ENCODE data around the gene PLCB1.

Gene PLCB1

DNA sequence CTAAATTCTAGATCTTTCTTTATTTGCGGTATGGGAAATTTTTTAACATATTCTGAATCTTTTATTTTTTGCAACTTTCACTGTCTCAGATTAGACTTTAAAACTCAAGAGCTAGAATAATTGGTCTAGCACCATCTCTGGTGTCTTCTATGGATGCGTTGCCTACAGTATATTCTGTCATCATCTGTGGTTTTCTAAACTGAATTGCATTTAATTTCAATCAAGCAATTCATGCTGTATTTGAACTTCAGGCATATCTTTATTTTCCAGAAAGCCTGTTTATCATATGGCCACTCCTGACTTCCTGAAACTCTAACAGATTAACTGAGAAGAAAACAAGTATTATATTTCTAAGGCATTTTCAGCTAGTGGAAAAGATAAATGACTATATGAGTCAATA is 281.6 kb downstream of the PLCB1 start:
- Histone ChIP-seq H2AK5ac (ENCODE audit: low read length) (no peak overlapping the region), H3K4me1 (ENCODE audit: control insufficient read depth in 1 of 2, insufficient read depth in 2 of 2, low read length in 2 of 2) (no peaks in the 10 kb centered on the region), H4K91ac (ENCODE audit: low read depth, low read length) (no peak overlapping the region), H2BK5ac (ENCODE audit: low read depth, low read length, poor library complexity) (no peak overlapping the region), H3K79me1 (ENCODE audit: low read length) (no peaks in the 10 kb centered on the region), H3K4me3 (ENCODE audit: low read depth, low read length) (no peak overlapping the region), H3K9ac (ENCODE audit: low read length) (no peak overlapping the region), H3K27ac (ENCODE audit: low read depth, low read length) (no peak overlapping the region), H3K4ac (ENCODE audit: low read depth, low read length) (no peak overlapping the region), H3K23ac (ENCODE audit: low read length) (no peak overlapping the region), H3K18ac (ENCODE audit: low read length) (no peak overlapping the region), H3K79me2 (ENCODE audit: control insufficient read depth, insufficient read depth, low read length, poor library complexity) (no peaks in the 10 kb centered on the region), H3K36me3 (ENCODE audit: control insufficient read depth in 1 of 2, insufficient read depth in 2 of 2, low read length in 2 of 2) (no peaks in the 10 kb centered on the region), H2BK12ac (ENCODE audit: low read length) (no peak overlapping the region), H3K4me2 (ENCODE audit: low read length) (no peak overlapping the region), H3K27me3 (ENCODE audit: insufficient read depth, low read length) (no peaks in the 10 kb centered on the region), H3K9me3 (ENCODE audit: insufficient read depth, low read depth, low read length) (no peaks in the 10 kb centered on the region), H4K12ac (ENCODE audit: low read depth, low read length) (no peak overlapping the region), H2BK120ac (ENCODE audit: insufficient read depth, low read length, poor library complexity) (no peak overlapping the region), H4K8ac (ENCODE audit: low read depth, low read length) (no peak overlapping the region), H3K14ac (ENCODE audit: low read length) (no peak overlapping the region), H2AFZ (ENCODE audit: insufficient read depth, low read length, poor library complexity) (no peak overlapping the region)
- no CpG with 5 or more reads among the region's 2 CpGs for WGBS (ENCODE audit: extremely low coverage, insufficient coverage, insufficient read length)
- DNase-seq, result no peak

DNA sequence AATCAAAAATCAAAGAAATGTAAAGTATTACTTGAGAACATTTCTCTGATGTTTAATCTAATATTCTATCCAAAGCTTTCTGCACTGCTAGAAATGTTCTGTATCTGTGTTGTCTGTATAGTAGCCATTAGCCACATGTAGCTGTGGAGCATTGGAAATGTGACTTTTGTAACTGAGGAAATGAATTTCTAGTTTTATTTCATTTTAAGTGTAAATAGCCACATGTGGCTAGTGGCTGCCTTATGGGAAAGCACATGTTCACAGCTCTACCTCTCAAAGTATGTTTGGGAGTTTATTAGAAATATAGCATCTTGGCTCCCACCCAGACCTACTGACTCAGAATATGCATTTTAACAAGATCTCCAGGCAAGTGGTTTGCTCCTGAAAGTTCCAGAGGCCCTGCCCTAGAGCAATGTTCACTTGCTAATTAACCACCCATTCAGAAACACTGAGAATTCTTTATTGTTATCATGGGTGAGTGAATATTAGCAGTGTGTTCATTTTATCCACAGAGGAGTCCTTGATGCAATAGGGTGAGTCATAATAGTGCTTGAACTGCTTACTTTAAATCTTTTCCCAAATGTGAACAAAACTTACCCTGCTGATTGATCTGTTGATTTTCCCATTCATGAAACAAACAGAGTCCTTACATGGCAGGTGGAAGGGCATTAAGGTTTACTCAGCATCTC is 282.7 kb downstream of the PLCB1 start:
- no peak overlapping the region for H2AFZ ChIP-seq (ENCODE audit: insufficient read depth, low read length, poor library complexity)
- no peak overlapping the region for H2AK5ac ChIP-seq (ENCODE audit: low read length)
- H3K79me1 ChIP-seq (ENCODE audit: low read length), result no peaks in the 10 kb centered on the region
- no peak overlapping the region for H4K8ac ChIP-seq (ENCODE audit: low read depth, low read length)
- no peak overlapping the region for H3K18ac ChIP-seq (ENCODE audit: low read length)
- no peak overlapping the region for H3K14ac ChIP-seq (ENCODE audit: low read length)
- no peaks in the 10 kb centered on the region for H3K4me1 ChIP-seq (ENCODE audit: control insufficient read depth in 1 of 2, insufficient read depth in 2 of 2, low read length in 2 of 2)
- H3K4me2 ChIP-seq (ENCODE audit: low read length), result no peak overlapping the region
- no peak overlapping the region for H4K12ac ChIP-seq (ENCODE audit: low read depth, low read length)
- no peak overlapping the region for H3K4ac ChIP-seq (ENCODE audit: low read depth, low read length)
- no peak overlapping the region for H2BK120ac ChIP-seq (ENCODE audit: insufficient read depth, low read length, poor library complexity)
- H4K91ac ChIP-seq (ENCODE audit: low read depth, low read length), result no peak overlapping the region
- no peak overlapping the region for H2BK12ac ChIP-seq (ENCODE audit: low read length)
- no peak overlapping the region for H3K27ac ChIP-seq (ENCODE audit: low read depth, low read length)
- no peak overlapping the region for H2BK5ac ChIP-seq (ENCODE audit: low read depth, low read length, poor library complexity)
- H3K23ac ChIP-seq (ENCODE audit: low read length), result no peak overlapping the region
- no peak overlapping the region for H3K4me3 ChIP-seq (ENCODE audit: low read depth, low read length)
- no peaks in the 10 kb centered on the region for H3K36me3 ChIP-seq (ENCODE audit: control insufficient read depth in 1 of 2, insufficient read depth in 2 of 2, low read length in 2 of 2)
- no peaks in the 10 kb centered on the region for H3K27me3 ChIP-seq (ENCODE audit: insufficient read depth, low read length)
- no peaks in the 10 kb centered on the region for H3K79me2 ChIP-seq (ENCODE audit: control insufficient read depth, insufficient read depth, low read length, poor library complexity)
- DNase-seq, result no peak
- no peaks in the 10 kb centered on the region for H3K9me3 ChIP-seq (ENCODE audit: insufficient read depth, low read depth, low read length)
- H3K9ac ChIP-seq (ENCODE audit: low read length), result no peak overlapping the region

DNA sequence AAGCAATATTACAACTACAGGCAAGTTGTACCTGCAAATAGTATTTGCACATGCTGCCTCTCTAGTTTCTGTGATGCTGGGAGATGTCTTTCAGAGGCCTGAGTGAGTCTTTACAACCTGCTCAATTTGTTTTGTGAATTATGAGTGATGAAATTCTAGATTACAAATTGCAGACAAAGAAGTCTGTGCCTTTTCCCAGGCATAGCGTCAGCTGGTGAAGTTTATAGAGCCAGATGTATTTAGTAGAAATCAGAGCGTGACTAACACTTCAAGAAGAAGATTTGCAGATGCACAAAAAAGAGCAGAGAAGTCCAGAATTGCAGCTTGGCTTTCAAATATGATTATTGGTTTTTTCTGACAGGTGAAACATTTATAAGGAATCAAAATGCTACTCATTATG is 289.9 kb downstream of the PLCB1 start:
- Histone ChIP-seq H3K23ac (ENCODE audit: low read length) (no peak overlapping the region), H3K4ac (ENCODE audit: low read depth, low read length) (no peak overlapping the region), H2BK12ac (ENCODE audit: low read length) (no peak overlapping the region), H3K36me3 (ENCODE audit: control insufficient read depth in 1 of 2, insufficient read depth in 2 of 2, low read length in 2 of 2) (no peaks in the 10 kb centered on the region), H4K8ac (ENCODE audit: low read depth, low read length) (no peak overlapping the region), H2AFZ (ENCODE audit: insufficient read depth, low read length, poor library complexity) (no peak overlapping the region), H3K14ac (ENCODE audit: low read length) (no peak overlapping the region), H4K91ac (ENCODE audit: low read depth, low read length) (no peak overlapping the region), H3K18ac (ENCODE audit: low read length) (no peak overlapping the region), H3K9me3 (ENCODE audit: insufficient read depth, low read depth, low read length) (no peaks in the 10 kb centered on the region), H3K79me1 (ENCODE audit: low read length) (no peaks in the 10 kb centered on the region), H3K27ac (ENCODE audit: low read depth, low read length) (no peak overlapping the region), H2AK5ac (ENCODE audit: low read length) (no peak overlapping the region), H3K27me3 (ENCODE audit: insufficient read depth, low read length) (no peaks in the 10 kb centered on the region), H2BK120ac (ENCODE audit: insufficient read depth, low read length, poor library complexity) (no peak overlapping the region), H3K4me2 (ENCODE audit: low read length) (no peak overlapping the region), H3K9ac (ENCODE audit: low read length) (no peak overlapping the region), H3K79me2 (ENCODE audit: control insufficient read depth, insufficient read depth, low read length, poor library complexity) (no peaks in the 10 kb centered on the region), H3K4me1 (ENCODE audit: control insufficient read depth in 1 of 2, insufficient read depth in 2 of 2, low read length in 2 of 2) (no peaks in the 10 kb centered on the region), H2BK5ac (ENCODE audit: low read depth, low read length, poor library complexity) (no peak overlapping the region), H3K4me3 (ENCODE audit: low read depth, low read length) (no peak overlapping the region), H4K12ac (ENCODE audit: low read depth, low read length) (no peak overlapping the region)
- DNase-seq, result no peak
- WGBS (ENCODE audit: extremely low coverage, insufficient coverage, insufficient read length), result no CpG with 5 or more reads among the region's 2 CpGs

DNA sequence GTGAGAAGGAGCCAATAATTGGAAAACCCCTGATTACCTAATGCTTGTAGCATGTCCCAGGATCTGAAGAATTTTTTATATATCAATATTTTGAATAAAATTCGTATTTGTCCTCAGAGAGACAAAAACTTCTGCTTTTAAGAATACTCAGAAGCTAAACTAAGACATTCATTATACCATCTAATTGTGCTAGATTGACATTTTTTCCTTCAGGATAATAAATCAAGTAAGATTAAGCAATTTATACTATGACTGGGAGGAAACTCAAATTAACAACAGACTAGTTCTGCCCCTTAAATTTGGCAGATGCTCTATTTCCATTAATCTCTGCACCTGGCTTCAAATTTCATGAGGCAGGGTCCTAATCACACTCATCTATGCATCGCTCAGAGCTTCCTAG is 291.4 kb downstream of the PLCB1 start:
- no peak for DNase-seq
- no peaks in the 10 kb centered on the region for H3K79me2 ChIP-seq (ENCODE audit: control insufficient read depth, insufficient read depth, low read length, poor library complexity)
- no peak overlapping the region for H3K4ac ChIP-seq (ENCODE audit: low read depth, low read length)
- H3K14ac ChIP-seq (ENCODE audit: low read length), result no peak overlapping the region
- no peak overlapping the region for H2AK5ac ChIP-seq (ENCODE audit: low read length)
- no peak overlapping the region for H2BK5ac ChIP-seq (ENCODE audit: low read depth, low read length, poor library complexity)
- H3K23ac ChIP-seq (ENCODE audit: low read length), result no peak overlapping the region
- WGBS (ENCODE audit: extremely low coverage, insufficient coverage, insufficient read length), result no CpG with 5 or more reads among the region's 2 CpGs
- H3K4me3 ChIP-seq (ENCODE audit: low read depth, low read length), result no peak overlapping the region
- no peaks in the 10 kb centered on the region for H3K79me1 ChIP-seq (ENCODE audit: low read length)
- no peaks in the 10 kb centered on the region for H3K4me1 ChIP-seq (ENCODE audit: control insufficient read depth in 1 of 2, insufficient read depth in 2 of 2, low read length in 2 of 2)
- H3K36me3 ChIP-seq (ENCODE audit: control insufficient read depth in 1 of 2, insufficient read depth in 2 of 2, low read length in 2 of 2), result no peaks in the 10 kb centered on the region
- no peak overlapping the region for H3K18ac ChIP-seq (ENCODE audit: low read length)
- no peak overlapping the region for H2AFZ ChIP-seq (ENCODE audit: insufficient read depth, low read length, poor library complexity)
- H3K4me2 ChIP-seq (ENCODE audit: low read length), result no peak overlapping the region
- H3K27me3 ChIP-seq (ENCODE audit: insufficient read depth, low read length), result no peaks in the 10 kb centered on the region
- H3K27ac ChIP-seq (ENCODE audit: low read depth, low read length), result no peak overlapping the region
- H4K12ac ChIP-seq (ENCODE audit: low read depth, low read length), result no peak overlapping the region
- H2BK12ac ChIP-seq (ENCODE audit: low read length), result no peak overlapping the region
- H2BK120ac ChIP-seq (ENCODE audit: insufficient read depth, low read length, poor library complexity), result no peak overlapping the region
- no peak overlapping the region for H4K8ac ChIP-seq (ENCODE audit: low read depth, low read length)
- no peaks in the 10 kb centered on the region for H3K9me3 ChIP-seq (ENCODE audit: insufficient read depth, low read depth, low read length)
- H4K91ac ChIP-seq (ENCODE audit: low read depth, low read length), result no peak overlapping the region
- no peak overlapping the region for H3K9ac ChIP-seq (ENCODE audit: low read length)

All from trophoblast cell (in vitro differentiated cells and primary cell).